Stimulated activated CD4-positive, alpha-beta T cell treated with anti-CD3 and anti-CD28 coated beads, Interleukin-15, amount 100 ng/mL, for 48 hours (primary cell): ENCODE data around the gene KLHL29.

Source experiments
- DNase-seq, 2 donors: peaks; one replicate each; pipeline ENCODE4 v3.0.0-alpha.2; 2020; ENCODE audit warnings: low read depth in 2 of 2

The KLHL29 gene

DNA sequence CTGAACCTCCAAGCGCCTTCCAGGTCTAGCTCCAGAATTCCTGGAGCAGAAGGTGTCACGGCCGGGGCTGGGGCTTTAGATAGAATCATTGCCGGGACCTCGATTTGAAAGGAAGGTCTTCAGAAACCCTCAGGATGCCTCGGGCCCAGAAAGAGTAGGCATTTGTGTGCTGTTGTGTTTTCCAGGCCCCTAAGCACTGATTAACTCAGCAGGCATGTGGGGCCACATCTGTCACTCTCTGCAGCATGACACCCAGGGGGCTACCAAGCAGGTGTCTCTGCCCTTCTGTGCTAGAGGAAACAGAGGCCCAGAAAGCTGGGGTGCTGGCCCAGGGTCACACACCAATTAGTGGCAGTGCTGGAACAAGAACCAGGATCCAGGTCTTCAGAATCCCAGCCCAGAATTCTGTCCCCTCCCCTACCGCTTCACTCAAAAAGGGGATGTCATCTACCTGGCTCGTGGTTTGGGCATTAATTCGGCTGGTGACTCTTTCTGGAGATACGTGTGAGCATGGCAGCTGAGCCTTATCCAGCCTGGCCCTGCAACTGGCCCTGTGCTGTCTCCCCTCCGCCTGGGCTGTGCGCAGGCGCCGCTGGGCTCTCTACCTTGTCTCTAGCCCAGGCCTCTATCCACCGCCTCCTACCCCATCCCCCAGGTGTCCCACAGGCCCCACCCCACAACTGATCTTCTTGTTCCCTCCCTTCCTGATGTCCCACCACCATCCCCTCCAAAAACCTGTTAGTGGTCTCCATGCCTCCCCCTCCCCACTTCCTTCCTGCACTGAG lies 296.6 kb downstream of the KLHL29 start:
- no peak for DNase-seq

DNA sequence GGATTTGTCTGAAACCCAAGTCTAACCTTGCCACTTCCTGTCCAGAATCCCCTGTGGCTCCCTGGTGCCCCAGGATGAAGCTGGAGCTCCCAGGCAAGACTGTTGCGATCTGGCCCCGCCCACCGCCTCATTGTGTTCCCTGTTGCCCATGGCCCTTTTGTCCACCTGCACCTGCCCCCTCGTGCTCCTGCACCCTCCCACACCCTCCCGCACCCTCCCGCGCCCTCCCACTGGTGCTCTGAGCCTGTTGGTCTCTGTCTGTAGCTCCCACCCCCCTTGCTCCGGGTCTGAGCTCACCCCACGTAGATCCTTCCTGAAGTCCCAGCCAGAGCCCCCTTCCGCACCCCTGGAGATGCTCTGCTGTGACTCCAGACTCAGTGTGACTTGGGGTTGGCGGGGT lies 297.5 kb downstream of the KLHL29 start:
- no peak for DNase-seq

DNA sequence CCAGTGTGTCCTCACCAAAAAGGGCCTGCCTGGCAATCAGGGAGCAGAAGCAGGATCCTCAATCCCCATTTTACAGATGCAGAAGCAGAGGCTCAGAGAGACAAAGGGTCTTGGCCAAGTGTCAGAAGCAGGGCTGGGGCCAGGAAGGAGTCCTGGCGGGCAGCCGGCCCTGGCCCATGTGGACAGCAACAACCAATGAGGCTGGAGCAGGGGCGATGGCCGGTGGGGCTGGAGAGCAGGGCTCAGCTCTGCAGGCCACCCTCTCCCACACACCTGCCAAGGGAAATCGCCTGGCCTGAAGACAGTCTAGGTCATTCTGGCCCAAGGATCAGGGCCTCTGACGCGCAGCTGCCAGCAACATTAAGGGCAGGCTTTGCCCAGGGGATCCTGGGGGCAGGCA lies 298.0 kb downstream of the KLHL29 start:
- no peak for DNase-seq

DNA sequence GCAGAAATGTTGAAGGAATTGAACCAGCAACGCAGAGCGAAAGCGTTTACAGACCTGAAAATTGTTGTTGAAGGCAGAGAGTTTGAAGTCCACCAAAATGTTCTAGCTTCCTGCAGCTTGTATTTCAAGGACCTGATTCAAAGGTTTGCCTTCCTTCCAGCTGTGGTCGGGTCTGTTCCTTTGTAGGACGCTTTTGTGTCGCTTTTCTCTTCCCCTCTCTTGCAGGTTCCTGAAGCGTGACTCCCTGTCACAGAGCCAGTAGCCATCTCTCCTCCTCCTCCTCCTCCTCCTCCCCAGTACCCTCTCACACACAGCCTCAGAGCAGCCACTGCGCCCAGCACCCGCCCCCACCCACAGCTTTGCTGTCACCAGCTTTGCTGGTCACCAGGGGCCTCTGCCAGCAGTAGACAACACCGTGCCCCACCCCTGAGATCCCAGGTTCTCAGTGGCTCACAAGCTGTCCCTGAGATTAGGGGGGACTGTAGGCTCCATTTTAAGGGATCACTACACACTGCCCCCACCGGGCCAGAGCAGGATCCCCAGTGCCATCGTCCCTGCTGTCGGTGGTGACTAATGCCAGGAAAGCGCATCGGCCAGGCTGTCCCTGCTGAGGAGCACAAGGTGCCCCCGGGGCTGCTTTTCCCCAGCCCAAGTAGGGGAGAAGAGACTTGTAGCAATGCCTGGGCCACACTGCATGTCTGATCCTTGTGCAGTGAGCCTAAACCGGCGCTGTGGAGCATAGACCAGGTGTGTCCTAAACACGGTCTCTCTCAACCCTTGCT lies 299.6 kb downstream of the KLHL29 start:
- DNase-seq = no peak

DNA sequence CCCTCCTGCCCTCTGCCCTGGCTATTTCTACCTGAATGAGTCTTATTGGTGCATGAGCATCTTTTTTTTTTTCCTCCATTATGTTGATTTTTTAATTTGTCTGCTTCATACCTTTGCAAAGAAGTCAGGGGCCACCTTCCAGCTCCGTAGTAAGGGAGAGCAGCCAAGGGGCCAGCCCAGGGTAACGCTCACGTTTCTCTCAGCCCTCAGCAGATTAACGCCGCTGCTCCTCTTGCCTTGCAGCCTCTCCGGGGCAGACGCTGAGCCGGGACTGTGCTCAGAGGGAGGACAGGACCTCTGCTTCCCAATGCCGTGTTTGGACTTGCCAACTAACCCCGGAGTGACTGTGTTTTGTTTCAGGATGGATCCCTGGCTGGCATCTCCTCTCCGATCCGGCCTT lies 300.2 kb downstream of the KLHL29 start:
- DNase-seq = no peak

DNA sequence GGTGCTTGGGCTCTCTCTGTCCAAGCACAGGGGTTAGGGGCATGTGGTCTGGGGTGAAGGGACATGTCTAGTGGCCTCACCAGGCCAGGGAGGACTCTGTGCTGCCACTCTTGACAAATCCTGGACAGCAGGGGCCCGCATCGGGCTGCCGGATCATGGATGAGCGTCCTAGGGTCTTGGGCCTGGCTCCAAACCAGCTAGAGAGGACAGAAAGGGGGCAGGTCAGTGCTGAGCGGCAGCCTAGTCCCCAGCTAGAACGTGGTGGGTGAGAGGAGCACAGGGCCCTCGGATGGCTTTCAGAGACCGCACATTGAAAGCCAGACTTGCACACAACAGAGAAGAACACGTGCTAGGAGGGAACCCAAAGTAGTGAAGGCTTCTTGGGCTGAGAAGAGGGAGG lies 300.7 kb downstream of the KLHL29 start:
- no peak for DNase-seq

DNA sequence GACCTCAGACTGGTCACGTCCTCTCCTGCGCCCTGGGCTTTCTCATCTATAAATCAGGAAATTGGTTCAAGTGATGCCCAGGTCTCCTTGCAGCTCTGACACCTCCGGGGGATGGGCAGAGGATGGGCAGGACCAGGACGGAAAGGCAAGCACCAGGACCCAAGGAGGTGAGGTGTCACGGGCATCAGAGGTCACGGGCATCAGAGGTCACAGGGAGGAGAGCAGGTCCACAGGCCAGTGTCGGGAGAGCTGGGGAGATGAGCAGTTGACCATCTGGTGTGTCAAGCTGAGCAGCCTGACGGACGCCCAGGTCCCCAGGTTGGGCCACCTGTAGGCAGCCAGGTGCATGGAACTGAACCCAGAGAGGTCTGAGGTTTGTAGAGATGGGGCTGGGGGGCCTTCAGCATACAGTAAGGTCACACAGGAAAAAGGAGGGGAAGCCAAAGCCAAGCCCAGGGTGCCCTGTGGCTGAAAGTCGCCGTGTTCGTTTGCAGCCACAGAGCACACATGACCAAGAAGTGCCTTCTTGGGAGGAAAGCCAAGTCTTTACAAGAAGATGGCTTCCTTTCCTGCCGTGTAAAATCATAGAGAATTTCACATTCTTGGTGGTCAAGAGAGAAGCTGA lies 301.5 kb downstream of the KLHL29 start:
- no peak for DNase-seq

DNA sequence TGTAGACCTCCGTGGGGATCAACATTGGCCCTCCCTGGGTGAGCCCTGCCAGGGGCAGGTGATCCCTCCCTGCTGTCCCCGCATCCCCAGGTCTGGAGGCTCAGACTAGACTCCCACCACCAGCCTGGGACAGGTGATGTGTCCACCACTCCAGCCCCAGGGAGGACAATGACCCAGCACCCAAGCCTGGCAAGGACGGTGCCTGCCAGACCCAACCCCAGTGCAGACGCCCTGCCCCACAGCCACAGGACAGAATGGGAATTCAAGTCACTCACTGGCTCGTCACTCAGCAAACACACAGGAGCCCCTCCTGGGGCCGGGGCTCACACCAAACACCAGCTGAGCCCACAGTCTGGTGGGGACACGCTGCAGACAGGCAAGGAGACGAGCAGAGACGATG lies 302.2 kb downstream of the KLHL29 start:
- DNase-seq = no peak

DNA sequence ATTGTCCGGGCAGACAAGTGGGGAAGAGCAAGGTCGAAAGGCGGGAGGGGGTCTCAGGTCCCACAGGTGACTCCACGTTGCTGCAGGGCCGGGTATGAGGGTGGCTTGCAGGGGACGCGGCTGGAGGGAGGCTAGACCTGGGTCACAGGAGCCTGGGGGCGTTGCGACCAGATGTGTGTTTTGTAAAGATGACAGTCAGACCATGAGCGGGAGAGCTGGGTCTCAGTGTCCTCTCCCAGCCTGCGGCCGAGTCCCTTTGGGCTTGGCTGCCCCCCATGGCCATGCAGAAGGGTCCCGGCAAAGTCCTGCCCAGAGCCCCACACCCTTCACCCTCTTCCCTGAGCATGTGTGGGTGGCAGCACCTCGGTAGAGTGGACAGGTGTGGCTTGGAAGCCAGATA lies 302.7 kb downstream of the KLHL29 start:
- DNase-seq = no peak

DNA sequence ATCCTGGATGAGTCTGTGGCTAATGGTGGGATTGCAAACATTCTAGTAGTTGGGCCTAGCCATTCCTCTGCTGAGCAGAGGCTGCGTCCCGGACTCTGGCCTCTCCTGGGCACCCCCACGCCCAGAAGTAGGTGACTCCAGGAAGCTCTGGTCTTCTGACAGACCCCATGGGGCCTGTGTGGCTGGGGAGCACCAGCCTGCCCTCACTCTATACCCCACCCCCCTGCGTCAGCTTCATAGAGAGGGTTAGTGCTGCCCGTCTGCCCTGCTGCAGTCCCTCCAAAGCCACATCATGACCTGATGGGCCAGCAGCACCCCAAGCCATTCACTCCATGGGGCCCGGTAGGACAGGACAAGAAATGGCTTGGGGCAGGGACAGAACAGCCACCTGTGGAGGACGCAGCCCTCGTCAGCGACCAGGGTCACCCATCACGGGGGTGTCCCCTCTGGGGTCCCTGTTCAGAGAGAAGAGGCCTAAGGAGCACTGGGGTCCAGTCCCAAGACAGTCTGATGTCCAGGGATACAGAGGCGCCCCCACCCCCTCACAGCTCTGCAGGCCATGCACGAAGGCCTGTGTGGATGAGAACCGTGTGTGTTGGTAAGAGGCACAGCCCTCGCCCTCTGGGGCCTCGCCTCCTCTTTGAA lies 303.6 kb downstream of the KLHL29 start:
- DNase-seq = no peak

DNA sequence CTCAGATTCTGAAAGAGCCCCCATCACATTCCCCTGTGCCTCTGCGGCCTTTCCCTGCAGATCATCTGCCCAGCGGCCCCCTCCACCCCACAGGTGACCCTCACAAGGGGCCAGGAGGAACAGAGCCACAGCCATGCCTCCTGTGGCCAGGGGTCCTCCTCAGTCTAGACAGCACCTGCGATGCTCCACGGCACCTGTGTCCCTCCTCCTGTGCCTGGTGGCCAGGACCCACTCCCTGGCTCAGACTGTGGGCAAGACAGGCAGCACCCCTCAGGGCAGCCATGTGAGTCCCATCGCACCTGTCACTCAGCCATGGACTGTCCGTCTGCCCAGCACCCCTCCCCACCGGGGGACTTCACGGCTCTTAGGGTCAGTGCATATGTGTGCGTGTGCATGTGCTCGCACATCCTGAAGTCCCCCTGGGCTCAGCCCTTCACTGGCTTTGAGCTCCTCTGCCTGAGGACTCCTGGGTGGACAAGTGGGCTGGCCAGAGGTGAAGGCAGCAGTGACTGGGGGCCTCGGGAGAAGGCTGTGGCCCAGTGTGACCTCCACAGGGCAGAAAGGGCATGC lies 304.2 kb downstream of the KLHL29 start:
- DNase-seq = no peak

DNA sequence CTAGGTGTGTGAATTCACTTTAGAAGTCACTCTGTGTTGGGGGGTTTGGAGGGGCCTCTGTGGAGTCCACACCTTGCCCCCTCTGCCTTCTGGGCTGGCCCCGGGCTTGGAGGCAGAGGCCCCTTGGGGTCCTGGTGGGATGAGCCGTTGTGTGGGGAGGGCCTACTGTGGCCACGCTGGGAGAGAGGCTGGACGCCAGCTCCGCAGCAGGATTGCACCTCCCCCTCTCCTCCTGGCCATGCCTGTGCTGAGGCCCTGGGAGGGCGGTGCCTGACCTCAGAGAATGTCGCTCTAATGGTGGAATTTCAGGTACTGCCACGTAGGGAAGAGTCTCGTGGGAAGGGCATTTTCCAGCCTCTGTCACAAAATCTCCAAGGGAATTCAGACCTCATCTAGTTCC lies 304.9 kb downstream of the KLHL29 start:
- DNase-seq = no peak

DNA sequence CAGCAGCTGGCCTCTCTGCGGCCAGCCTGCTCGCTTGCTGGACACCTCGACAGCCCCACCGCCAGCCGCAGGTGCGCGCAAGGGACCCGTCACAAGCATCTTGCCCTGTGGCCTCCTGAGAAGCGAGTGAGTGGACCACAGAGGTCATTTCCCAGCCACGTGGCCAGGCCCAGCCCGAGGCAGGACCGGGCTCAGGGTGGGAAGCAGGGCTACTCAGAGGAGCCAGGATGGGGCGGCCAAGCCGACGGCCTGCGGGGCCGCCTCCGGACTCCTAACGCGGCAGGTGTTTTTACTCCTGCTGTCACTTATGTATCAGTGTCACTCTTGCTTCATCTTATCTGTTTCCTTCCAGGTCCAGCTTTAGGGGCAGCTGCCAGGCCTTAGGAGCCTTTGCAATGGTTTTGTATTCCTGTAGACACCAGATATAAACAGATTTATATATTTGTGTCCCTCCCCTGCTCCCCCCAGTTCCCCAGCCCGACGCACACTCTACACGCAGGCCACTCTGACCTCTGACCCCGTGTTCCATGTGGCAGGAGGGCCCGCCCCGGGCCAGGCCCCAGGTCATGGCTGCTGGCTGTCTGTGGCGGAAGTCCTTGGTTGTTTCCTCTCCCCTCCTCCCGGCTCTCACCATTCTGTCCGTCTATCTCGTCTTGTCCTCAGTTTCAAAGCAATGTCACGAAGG lies 305.6 kb downstream of the KLHL29 start:
- no peak for DNase-seq

DNA sequence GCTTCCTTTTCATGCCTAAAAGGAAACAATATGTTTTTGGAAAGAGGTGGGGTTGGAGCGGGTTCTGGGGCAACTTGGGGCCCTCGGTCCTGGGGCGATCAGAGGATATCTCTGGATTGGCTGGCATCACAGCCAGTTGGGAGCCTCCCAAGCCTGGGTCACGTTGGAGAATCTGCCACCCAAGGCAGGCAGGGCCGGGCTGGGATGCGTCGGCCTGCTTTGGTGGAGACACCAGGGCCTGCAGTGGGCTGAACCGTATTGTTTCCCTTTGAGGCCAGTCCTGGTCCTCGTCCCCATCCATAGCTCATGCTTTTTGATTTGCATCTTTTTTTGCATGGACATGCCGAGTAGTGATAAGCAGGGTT lies 306.1 kb downstream of the KLHL29 start:
- no peak for DNase-seq

DNA sequence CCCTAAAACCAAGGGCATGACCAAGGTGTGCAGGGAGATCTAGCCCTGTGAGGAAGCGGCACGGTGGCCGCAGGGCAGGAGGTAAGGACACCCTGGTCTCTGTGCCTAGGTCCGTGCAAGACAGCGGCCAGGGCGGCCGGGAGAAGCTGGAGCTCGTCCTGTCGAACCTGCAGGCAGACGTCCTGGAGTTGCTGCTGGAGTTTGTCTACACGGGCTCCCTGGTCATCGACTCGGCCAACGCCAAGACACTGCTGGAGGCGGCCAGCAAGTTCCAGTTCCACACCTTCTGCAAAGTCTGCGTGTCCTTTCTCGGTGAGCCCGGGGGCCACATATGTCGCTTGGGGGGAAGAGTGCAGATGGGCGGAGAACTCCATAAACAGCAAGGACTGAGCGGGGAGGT lies 306.6 kb downstream of the KLHL29 start:
- no peak for DNase-seq

DNA sequence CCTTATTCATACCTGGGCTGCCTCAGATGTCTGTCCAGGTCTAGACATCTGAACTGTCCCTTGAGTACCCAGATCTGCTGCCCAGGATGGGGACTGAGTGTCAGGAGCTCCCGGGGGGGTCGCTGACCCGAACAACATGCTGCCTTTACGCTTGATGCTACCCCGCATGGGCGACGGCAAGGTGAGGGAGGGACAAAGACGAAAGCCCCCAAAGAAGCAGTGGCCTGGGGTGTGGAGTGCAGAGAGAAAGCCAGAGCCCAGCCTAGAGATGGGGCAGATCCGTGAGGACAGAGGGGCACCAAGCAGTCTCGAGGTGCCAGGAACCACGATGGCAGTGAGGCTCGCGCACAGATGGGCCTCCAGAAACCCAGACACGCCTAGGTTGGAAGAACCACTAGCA lies 307.3 kb downstream of the KLHL29 start:
- no peak for DNase-seq

DNA sequence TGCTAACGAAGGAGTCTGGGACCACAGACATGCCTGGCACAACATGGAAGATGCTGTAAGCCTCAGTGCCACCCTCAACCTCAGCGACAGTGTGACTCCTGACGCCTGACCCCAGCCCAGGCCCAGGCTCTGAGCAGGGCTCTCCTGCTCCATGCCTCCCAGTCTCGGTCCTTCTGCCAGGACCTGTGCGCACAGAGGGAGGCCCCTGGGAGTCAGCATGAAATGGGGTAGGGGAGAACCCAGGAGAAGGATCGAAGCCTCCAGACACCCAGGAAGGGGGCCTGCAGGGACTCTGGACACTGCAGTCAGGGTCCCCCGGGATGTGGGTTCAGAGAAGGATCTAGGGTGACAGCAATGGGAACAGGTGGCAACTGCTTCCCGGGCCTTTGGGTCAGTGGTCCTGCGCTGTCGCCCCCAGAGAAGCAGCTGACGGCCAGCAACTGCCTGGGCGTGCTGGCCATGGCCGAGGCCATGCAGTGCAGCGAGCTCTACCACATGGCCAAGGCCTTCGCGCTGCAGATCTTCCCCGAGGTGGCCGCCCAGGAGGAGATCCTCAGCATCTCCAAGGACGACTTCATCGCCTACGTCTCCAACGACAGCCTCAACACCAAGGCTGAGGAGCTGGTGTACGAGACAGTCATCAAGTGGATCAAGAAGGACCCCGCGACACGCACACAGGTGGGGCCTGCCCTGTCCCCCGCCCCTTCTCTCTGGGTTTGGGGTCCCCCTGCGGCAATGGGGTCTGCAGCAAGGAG lies 308.0 kb downstream of the KLHL29 start:
- no peak for DNase-seq

DNA sequence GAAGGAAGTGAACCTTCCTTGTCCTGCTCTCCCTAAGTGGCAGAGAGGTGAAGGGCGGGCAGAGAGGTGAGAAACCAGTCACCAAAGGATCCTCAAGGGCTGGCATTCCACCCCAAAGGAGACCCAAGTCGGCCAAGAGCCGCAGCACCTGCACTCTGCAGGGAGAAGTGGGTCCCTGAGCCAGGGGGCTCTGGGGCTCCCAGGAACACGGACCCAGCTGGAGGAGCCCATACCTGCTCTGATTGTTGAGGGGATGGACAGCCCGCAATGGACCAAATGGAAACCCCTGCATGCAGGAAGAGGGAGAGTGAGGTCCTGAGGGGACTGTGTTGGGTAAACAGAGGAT lies 308.6 kb downstream of the KLHL29 start:
- DNase-seq = no peak

DNA sequence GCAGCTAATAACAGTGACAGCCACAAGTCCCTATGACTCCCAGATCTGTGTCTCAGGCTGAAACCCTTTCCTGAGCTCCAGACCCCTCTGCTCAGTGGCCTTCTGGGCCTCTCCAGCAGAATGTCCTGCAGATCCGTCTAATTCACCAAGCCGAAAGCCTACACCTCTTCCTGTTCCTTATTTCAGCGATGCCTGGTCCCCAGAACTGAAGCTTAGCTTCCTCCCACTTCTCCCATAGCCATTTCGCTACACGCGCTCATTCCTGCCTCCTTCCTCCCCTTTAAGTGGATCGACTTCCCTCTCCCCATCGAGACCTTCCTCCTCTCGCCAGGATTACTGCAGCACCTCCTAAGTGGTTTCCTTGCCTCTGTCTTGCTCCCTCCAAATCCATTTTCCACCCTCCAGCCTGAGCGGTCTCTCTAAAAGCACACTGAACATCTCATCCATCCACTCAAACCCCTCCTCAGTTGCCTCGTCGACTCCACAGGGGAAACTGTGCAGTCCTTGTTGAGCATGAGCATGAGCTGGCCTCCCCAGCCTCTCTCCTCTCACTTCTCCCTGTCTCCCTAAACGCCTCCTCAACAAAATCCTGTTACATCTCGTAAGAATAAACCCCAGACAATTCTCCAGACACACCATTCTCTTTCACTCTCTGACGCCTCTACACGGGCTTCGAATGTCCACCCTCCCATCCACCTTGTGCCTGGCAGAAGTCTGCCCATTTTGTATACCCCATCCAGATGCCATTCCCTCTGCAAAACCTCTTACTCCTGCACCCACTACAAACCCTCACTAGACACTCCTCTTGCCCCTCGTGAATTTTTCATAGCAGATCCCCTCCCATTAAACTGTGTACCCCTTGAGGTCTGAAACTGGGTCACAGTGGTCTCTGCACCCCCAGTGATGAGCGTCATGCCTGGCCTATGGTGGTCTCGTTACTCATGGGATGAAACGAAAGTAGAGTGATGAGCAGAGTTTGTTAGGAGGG lies 309.4 kb downstream of the KLHL29 start:
- DNase-seq = no peak
